DND-41 (cell line): Measurements from ENCODE around the gene SIGLEC7.

Experiments
- ATAC-seq: fragments of 200-7000 bp; cut with Tn5 transposase; 3 replicates; pipeline ENCODE4 v1.9.1; 2021; ENCODE audit warnings: low read depth; ENCODE audit not compliant: insufficient read depth
- DNase-seq: peaks from one replicate; pipeline ENCODE4 v3.0.0-alpha.2; 2020
- H2AFZ ChIP-seq: 2 replicates; pipeline ENCODE4 v1.6.0; 2012; ENCODE audit warnings: low read depth, low read length
- H3K27ac ChIP-seq: 2 replicates; pipeline ENCODE4 v1.5.1; 2012; ENCODE audit warnings: low read length, inconsistent platforms
- H3K27me3 ChIP-seq: fragments of 200-600 bp; sonication (generic); 2 replicates; pipeline ENCODE4 v1.6.0; 2012; ENCODE audit warnings: low read length, mild to moderate bottlenecking, inconsistent platforms; ENCODE audit not compliant: insufficient read depth, poor library complexity
- H3K36me3 ChIP-seq: 2 replicates; pipeline ENCODE4 v1.5.1; 2012; ENCODE audit warnings: low read length, inconsistent platforms; ENCODE audit not compliant: insufficient read depth
- H3K4me1 ChIP-seq: 2 replicates; pipeline ENCODE4 v1.5.1; 2012; ENCODE audit warnings: mild to moderate bottlenecking, low read length; ENCODE audit not compliant: insufficient read depth
- H3K4me2 ChIP-seq: 2 replicates; pipeline ENCODE4 v1.6.0; 2012; ENCODE audit warnings: mild to moderate bottlenecking, moderate library complexity, low read length, inconsistent platforms; ENCODE audit not compliant: insufficient read depth
- H3K4me3 ChIP-seq, 2 experiments: fragments of 200-600 bp in 1 of 2; shearing (Covaris generic) in 1 of 2; 2 replicates each; pipeline ENCODE4 v1.5.1; 2012 to 2016; ENCODE audit warnings: inconsistent platforms in 2 of 2, low read length in 2 of 2, mild to moderate bottlenecking in 2 of 2, low read depth in 1 of 2, moderate library complexity in 1 of 2
- H3K79me2 ChIP-seq: 2 replicates; pipeline ENCODE4 v1.6.0; 2012; ENCODE audit warnings: low read length, inconsistent platforms; ENCODE audit not compliant: insufficient read depth
- H3K9ac ChIP-seq: 2 replicates; pipeline ENCODE4 v1.6.0; 2012; ENCODE audit warnings: low read depth, mild to moderate bottlenecking, inconsistent platforms, low read length, moderate library complexity
- H3K9me3 ChIP-seq: 2 replicates; pipeline ENCODE4 v1.5.1; 2012; ENCODE audit warnings: low read length, moderate library complexity, mild to moderate bottlenecking, inconsistent platforms; ENCODE audit not compliant: insufficient read depth, severe bottlenecking
- H4K20me1 ChIP-seq: 2 replicates; pipeline ENCODE4 v1.6.0; 2012; ENCODE audit warnings: low read length; ENCODE audit not compliant: insufficient read depth
- CTCF ChIP-seq: IDR thresholded peaks from 2 replicates; pipeline ENCODE4 v1.5.1; 2012; ENCODE audit warnings: borderline replicate concordance, low read length, moderate library complexity, mild to moderate bottlenecking; ENCODE audit not compliant: poor library complexity, severe bottlenecking; ENCODE audit errors: extremely low read depth
- EZH2 ChIP-seq: IDR thresholded peaks from 3 replicates; pipeline ENCODE4 v1.6.1; 2012; ENCODE audit warnings: borderline replicate concordance, low read depth, mild to moderate bottlenecking, moderate library complexity, low read length, inconsistent platforms; ENCODE audit not compliant: severe bottlenecking

Gene SIGLEC7

GRCh38 chr19:51195616-51196015 lies 53.5 kb downstream of the SIGLEC7 start:
- Histone ChIP-seq H3K4me1 (no peaks in the 10 kb centered on the region), H4K20me1 (no peaks in the 10 kb centered on the region), H3K4me3 (no peak overlapping the region), H3K9me3 (no peaks in the 10 kb centered on the region), H3K36me3 (no peaks in the 10 kb centered on the region), H3K27ac (no peak overlapping the region), H3K79me2 (no peaks in the 10 kb centered on the region), H3K9ac (no peak overlapping the region), H3K27me3 (no peaks in the 10 kb centered on the region), H2AFZ (no peak overlapping the region), H3K4me2 (no peak overlapping the region)
- DNase-seq: no peak
- ATAC-seq: no peak
- TF ChIP-seq CTCF (no peak), EZH2 (no peak)

- Histone ChIP-seq H3K79me2 (no peaks in the 10 kb centered on the region), H3K4me1 (no peaks in the 10 kb centered on the region), H3K27ac (no peak overlapping the region), H3K27me3 (no peaks in the 10 kb centered on the region), H3K9me3 (no peaks in the 10 kb centered on the region), H3K4me2 (no peak overlapping the region), H3K4me3 (no peak overlapping the region), H2AFZ (no peak overlapping the region), H3K36me3 (no peaks in the 10 kb centered on the region), H4K20me1 (no peaks in the 10 kb centered on the region), H3K9ac (no peak overlapping the region)
- ATAC-seq (no peak), DNase-seq (no peak)
- TF ChIP-seq EZH2: no peak
- no peak for TF ChIP-seq CTCF
These were observed 54.1 kb downstream of the SIGLEC7 start for GRCh38 chr19:51196181-51196580.

GRCh38 chr19:51198641-51199040 lies 56.5 kb downstream of the SIGLEC7 start:
- no peaks in the 10 kb centered on the region for H3K4me1 ChIP-seq
- H3K4me3 ChIP-seq: no peak overlapping the region
- no peak overlapping the region for H3K4me2 ChIP-seq
- H2AFZ ChIP-seq: no peak overlapping the region
- ATAC-seq (no peak), DNase-seq (no peak)
- H3K9me3 ChIP-seq: no peaks in the 10 kb centered on the region
- H3K9ac ChIP-seq: no peak overlapping the region
- H4K20me1 ChIP-seq: no peaks in the 10 kb centered on the region
- no peaks in the 10 kb centered on the region for H3K27me3 ChIP-seq
- TF ChIP-seq CTCF: no peak
- TF ChIP-seq EZH2: no peak
- H3K27ac ChIP-seq: no peak overlapping the region
- H3K79me2 ChIP-seq: no peaks in the 10 kb centered on the region
- H3K36me3 ChIP-seq: no peaks in the 10 kb centered on the region

GRCh38 chr19:51200071-51200666 lies 58.1 kb downstream of the SIGLEC7 start:
- no peak overlapping the region for H3K9ac ChIP-seq
- H3K4me3 ChIP-seq: no peak overlapping the region
- H3K36me3 ChIP-seq: no peaks in the 10 kb centered on the region
- H3K4me1 ChIP-seq: no peaks in the 10 kb centered on the region
- H3K27me3 ChIP-seq: no peaks in the 10 kb centered on the region
- no peak for TF ChIP-seq CTCF
- no peak overlapping the region for H3K27ac ChIP-seq
- no peak overlapping the region for H3K4me2 ChIP-seq
- H3K79me2 ChIP-seq: no peaks in the 10 kb centered on the region
- H4K20me1 ChIP-seq: no peaks in the 10 kb centered on the region
- H2AFZ ChIP-seq: no peak overlapping the region
- ATAC-seq (no peak), DNase-seq (no peak)
- H3K9me3 ChIP-seq: no peaks in the 10 kb centered on the region
